Uterus (tissue), 4 donors: ENCODE results near the gene SYCP2. TPM values are rescaled to one million over a fixed set of nuclear protein-coding genes. Genes with fewer than 3 reads are reported as not detected.
"Not testable (repeated sequence)": the region's sequence is repeated elsewhere in the genome, so short reads cannot be mapped to it uniquely, and the experiment has no call there.

Source experiments
- DNase-seq, 2 donors: peaks; one replicate each; pipeline ENCODE4 v3.0.0-alpha.2; 2019 to 2020
- H3K27ac ChIP-seq, 2 donors: fragments of 200-600 bp; sonication (generic); 1 replicate in 1 of 2; 2 replicates in 1 of 2; pipeline ENCODE4 v1.5.1; 2016 to 2018
- H3K27me3 ChIP-seq, 2 donors: fragments of 200-600 bp; sonication (generic); one replicate each; pipeline ENCODE4 v1.5.1; 2018 to 2019; ENCODE audit warnings: control low read depth in 1 of 2
- H3K36me3 ChIP-seq, 2 donors: fragments of 200-600 bp; sonication (generic); one replicate each; pipeline ENCODE4 v1.5.1; 2019; ENCODE audit warnings: control low read depth in 1 of 2
- H3K4me1 ChIP-seq, 2 donors: fragments of 200-600 bp; sonication (generic); one replicate each; pipeline ENCODE4 v1.5.1; 2018 to 2019; ENCODE audit warnings: control low read depth in 1 of 2
- H3K4me3 ChIP-seq, 2 donors: fragments of 200-600 bp; sonication (generic); 1 replicate in 1 of 2; 2 replicates in 1 of 2; pipeline ENCODE4 v1.5.1; 2018 to 2019; ENCODE audit warnings: mild to moderate bottlenecking in 1 of 2
- H3K9me3 ChIP-seq, 2 donors: fragments of 200-600 bp; sonication (generic); one replicate each; pipeline ENCODE4 v1.5.1; 2019; ENCODE audit warnings: control low read depth in 1 of 2
- CTCF ChIP-seq, 4 experiments: fragments of 200-600 bp in 2 of 4; fragments of 450-650 bp in 2 of 4; sonication (generic) in 2 of 4; IDR thresholded peaks; one replicate each; pipeline ENCODE4 v1.5.1; 2016 to 2019; ENCODE audit warnings: antibody characterized with exemption in 4 of 4, mild to moderate bottlenecking in 2 of 4, moderate library complexity in 1 of 4
- POLR2A ChIP-seq, 2 donors: fragments of 450-650 bp; IDR thresholded peaks; one replicate each; pipeline ENCODE4 v1.6.1; 2016; ENCODE audit warnings: antibody characterized with exemption in 2 of 2, mild to moderate bottlenecking in 1 of 2, moderate library complexity in 1 of 2
- intact Hi-C: fragments of 100-400 bp; cut with DNase I; formaldehyde crosslinking; loops from one replicate; pipeline ENCODE4 v1.15.1; 2023; ENCODE audit warnings: low total_unique reads
- total RNA-seq, 4 donors: library from RNA; depleted of rRNA in 3 of 4; stranded (reverse); fragments of >200 nt in 3 of 4; gene quantifications; one replicate each; pipeline versions ENCODE4 v1.1.0 to v1.2.4, GENCODE V29; 2014 to 2023
- donor health status: DM: yes; HTN: yes; CAD: no.

Gene SYCP2
- total RNA-seq, 4 donors from 2014 or later, result 1.2 to 22.5 (median 6.6) TPM

GRCh38 chr20:59958626-59959025, 25.2 kb upstream of the SYCP2 start:
- Histone ChIP-seq H3K27me3 (no peaks in the 10 kb centered on the region), H3K9me3 (no peaks in the 10 kb centered on the region), H3K36me3 (no peaks in the 10 kb centered on the region), H3K4me3 (no peak overlapping the region), H3K4me1 (no peaks in the 10 kb centered on the region), H3K27ac (no peak overlapping the region)
- TF ChIP-seq CTCF (IDR thresholded peaks at IDR 0.05), result no peak
- TF ChIP-seq POLR2A (IDR thresholded peaks at IDR 0.05), result no peak
- DNase-seq, result no peak
- intact Hi-C loops, result no loop called here

- Histone ChIP-seq H3K27me3 (no peaks in the 10 kb centered on the region), H3K9me3 (no peaks in the 10 kb centered on the region), H3K4me1 (no peaks in the 10 kb centered on the region), H3K36me3 (no peaks in the 10 kb centered on the region), H3K27ac (no peak within 1 kb of the TSS), H3K4me3 (no peak within 1 kb of the TSS)
- TF ChIP-seq CTCF (IDR thresholded peaks at IDR 0.05), result no peak
- TF ChIP-seq POLR2A (IDR thresholded peaks at IDR 0.05), result no peak
- no peak for DNase-seq
- intact Hi-C loops, result no loop called here
Observed at GRCh38 chr20:59958123-59958522, 24.7 kb upstream of the SYCP2 start, which contains the start of gene CDH26. TSS of gene CDH26 (plus strand) at chr20:59958423. CDS start at chr20:59958727, 304 bp downstream.

GRCh38 chr20:59957568-59957967, 24.1 kb upstream of the SYCP2 start:
- H3K36me3 ChIP-seq, intact Hi-C loops, H3K27ac ChIP-seq, H3K9me3 ChIP-seq, DNase-seq, H3K27me3 ChIP-seq, H3K4me1 ChIP-seq, H3K4me3 ChIP-seq: not testable (repeated sequence)

- Histone ChIP-seq H3K9me3 (no peaks in the 10 kb centered on the region), H3K4me3 (no peak overlapping the region), H3K27ac (no peak overlapping the region), H3K4me1 (no peaks in the 10 kb centered on the region), H3K27me3 (no peaks in the 10 kb centered on the region), H3K36me3 (no peaks in the 10 kb centered on the region)
- no peak for DNase-seq
- intact Hi-C loops, result no loop called here
- no peak for TF ChIP-seq CTCF (IDR thresholded peaks at IDR 0.05)
- no peak for TF ChIP-seq POLR2A (IDR thresholded peaks at IDR 0.05)
Observed at GRCh38 chr20:59955131-59955796, 21.8 kb upstream of the SYCP2 start.

- no peak for TF ChIP-seq CTCF (IDR thresholded peaks at IDR 0.05)
- TF ChIP-seq POLR2A (IDR thresholded peaks at IDR 0.05), result no peak
- Histone ChIP-seq H3K4me3 (no peak overlapping the region), H3K36me3 (no peaks in the 10 kb centered on the region), H3K9me3 (no peaks in the 10 kb centered on the region), H3K27me3 (no peaks in the 10 kb centered on the region), H3K27ac (no peak overlapping the region), H3K4me1 (no peaks in the 10 kb centered on the region)
- DNase-seq, result no peak
- intact Hi-C loops, result no loop called here
Observed at GRCh38 chr20:59954718-59955117, 21.3 kb upstream of the SYCP2 start.

GRCh38 chr20:59949911-59950310, 16.5 kb upstream of the SYCP2 start:
- Histone ChIP-seq H3K36me3 (no peaks in the 10 kb centered on the region), H3K9me3 (no peaks in the 10 kb centered on the region), H3K27ac (no peak overlapping the region), H3K4me3 (no peak overlapping the region), H3K4me1 (no peaks in the 10 kb centered on the region), H3K27me3 (no peaks in the 10 kb centered on the region)
- no peak for TF ChIP-seq POLR2A (IDR thresholded peaks at IDR 0.05)
- no peak for TF ChIP-seq CTCF (IDR thresholded peaks at IDR 0.05)
- intact Hi-C loops, result no loop called here
- DNase-seq, result no peak
